K562 (cell line): ENCODE results near the gene DLGAP1. TPM values are rescaled to one million over a fixed set of nuclear protein-coding genes. Genes with fewer than 3 reads are reported as not detected.
A peak's percentile ranks its signal among the peaks of the same experiment; 100 is the strongest.

Experiments used
- ATAC-seq: fragments of 200-7000 bp; cut with Tn5 transposase; 3 replicates; pipeline ENCODE4 v1.9.1; 2020; ENCODE audit warnings: moderate library complexity
- BruUV-seq: library from RNA; stranded (reverse); fragments of 400-500 nt; replicated peaks from 2 replicates; lab custom pipeline; 2021; lab: Mats Ljungman, UMichigan
- CTCF ChIA-PET: fragments of 300-600 bp; formaldehyde crosslinking; extraction: SDS; loops from one replicate; lab custom pipeline; 2021; ENCODE audit warnings: low intra/inter-chr PET ratio; lab: Yijun Ruan, JAX
- POLR2A ChIA-PET: fragments of 300-600, 350-650 bp; sonication (Branson Sonifier 250); formaldehyde crosslinking; extraction: SDS; loops from one replicate; lab custom pipeline; 2021; ENCODE audit warnings: antibody characterized with exemption, inconsistent platforms; lab: Yijun Ruan, JAX
- DNase-seq, 4 experiments: peaks; one replicate each; pipeline versions ENCODE4 v3.0.0 to v3.0.0-alpha.2; 2011 to 2018; ENCODE audit warnings: low spot score in 3 of 4, mixed read lengths in 3 of 4; ENCODE audit errors: extremely low read depth in 1 of 4
- FAIRE-seq: peaks from 2 replicates; lab custom pipeline; 2011; peaks lifted over from hg19 to GRCh38; lab: Jason Lieb, UNC
- H2AFZ ChIP-seq: 2 replicates; pipeline ENCODE4 v1.6.0; 2011; ENCODE audit warnings: low read depth, low read length, control low read depth, inconsistent platforms
- H3K27ac ChIP-seq: fragments of 200-600 bp; 3 replicates; pipeline ENCODE4 v1.8.0; 2011; ENCODE audit warnings: low read depth, mild to moderate bottlenecking, control low read depth, inconsistent platforms, low read length, moderate library complexity, mixed read lengths; ENCODE audit errors: extremely low read depth
- H3K27me3 ChIP-seq, 2 experiments: fragments of 300-600 bp in 1 of 2; 2 replicates in 1 of 2; 3 replicates in 1 of 2; pipeline versions ENCODE4 v1.6.0 to v1.8.0; 2011; ENCODE audit warnings: inconsistent platforms in 2 of 2, low read length in 2 of 2, mild to moderate bottlenecking in 1 of 2, mixed read lengths in 1 of 2, moderate library complexity in 1 of 2; ENCODE audit not compliant: control insufficient read depth in 2 of 2, insufficient read depth in 2 of 2
- H3K36me3 ChIP-seq: fragments of 300-600 bp; 3 replicates; pipeline ENCODE4 v1.8.0; 2011; ENCODE audit warnings: mild to moderate bottlenecking, low read length, inconsistent platforms; ENCODE audit not compliant: control insufficient read depth, insufficient read depth
- H3K4me1 ChIP-seq, 2 experiments: fragments of 200-600 bp in 1 of 2; replicated peaks in 1 of 2; 2 replicates in 1 of 2; 3 replicates in 1 of 2; pipeline versions ENCODE4 v1.5.1 to v1.8.0; 2011; ENCODE audit warnings: inconsistent platforms in 2 of 2, low read length in 2 of 2, mild to moderate bottlenecking in 1 of 2, mixed read lengths in 1 of 2, moderate library complexity in 1 of 2; ENCODE audit not compliant: control insufficient read depth in 2 of 2, insufficient read depth in 2 of 2
- H3K4me2 ChIP-seq: 2 replicates; pipeline ENCODE4 v1.6.1; 2011; ENCODE audit warnings: low read length, control low read depth, inconsistent platforms, mixed read lengths; ENCODE audit not compliant: insufficient read depth
- H3K4me3 ChIP-seq: fragments of 200-600 bp; sonication (generic), shearing (Covaris generic); 2 replicates; pipeline ENCODE4 v1.5.1; 2016; ENCODE audit warnings: control low read depth, inconsistent platforms
- H3K79me2 ChIP-seq: fragments of 200-600 bp; 3 replicates; pipeline ENCODE4 v1.8.0; 2011; ENCODE audit warnings: low read length, inconsistent platforms; ENCODE audit not compliant: control insufficient read depth, insufficient read depth
- H3K9ac ChIP-seq, 2 experiments: 2 replicates each; pipeline versions ENCODE4 v1.6.0 to v1.6.1; 2011; ENCODE audit warnings: low read depth in 2 of 2, low read length in 2 of 2, control low read depth in 1 of 2, inconsistent platforms in 1 of 2, mild to moderate bottlenecking in 1 of 2, mixed read lengths in 1 of 2; ENCODE audit not compliant: insufficient read depth in 1 of 2
- H3K9me1 ChIP-seq: one replicate; pipeline ENCODE4 v1.6.0; 2011; ENCODE audit warnings: inconsistent platforms, mild to moderate bottlenecking, low read length, moderate library complexity; ENCODE audit not compliant: control insufficient read depth, insufficient read depth
- H3K9me3 ChIP-seq: replicated peaks from 2 replicates; pipeline ENCODE4 v1.5.1; 2011; ENCODE audit warnings: low read depth, low read length, inconsistent platforms; ENCODE audit not compliant: control insufficient read depth, insufficient read depth
- H4K20me1 ChIP-seq: replicated peaks from 2 replicates; pipeline ENCODE4 v1.6.1; 2011; ENCODE audit warnings: low read length, inconsistent platforms, mixed read lengths; ENCODE audit not compliant: control insufficient read depth, insufficient read depth
- MAZ ChIP-seq, 2 experiments: fragments of 450-650 bp in 1 of 2; sonication (generic) in 1 of 2; formaldehyde crosslinking; IDR thresholded peaks in 1 of 2; conservative IDR thresholded peaks in 1 of 2; 2 replicates each; pipeline versions ENCODE4 v1.4.0 to v1.5.0; 2020; ENCODE audit warnings: mild to moderate bottlenecking in 1 of 2, missing genetic modification reagents in 1 of 2
- POLR2AphosphoS2 ChIP-seq: IDR thresholded peaks from 2 replicates; pipeline ENCODE4 v1.6.1; 2012; ENCODE audit warnings: low read length, improper control_type of control experiment
- SMC3 ChIP-seq: conservative IDR thresholded peaks from 2 replicates; pipeline ENCODE4 v1.6.1; 2011; ENCODE audit warnings: low read depth, low read length, improper control_type of control experiment; ENCODE audit not compliant: insufficient read depth
- ZNF444 ChIP-seq: fragments of 250-450 bp; sonication (Bioruptor Pico); IDR thresholded peaks from 2 replicates; pipeline ENCODE4 v1.4.0; 2020; ENCODE audit warnings: mild to moderate bottlenecking, moderate library complexity
- ZNF511 ChIP-seq: sonication (generic); formaldehyde crosslinking; IDR thresholded peaks from 2 replicates; pipeline ENCODE4 v1.8.0; 2022; ENCODE audit warnings: mild to moderate bottlenecking, missing genetic modification reagents
- ZNF592 ChIP-seq: fragments of 450-650 bp; IDR thresholded peaks from 2 replicates; pipeline ENCODE4 v1.6.1; 2017; ENCODE audit warnings: antibody characterized with exemption, mild to moderate bottlenecking
- WGBS: fragments of 100-300 bp; shearing (Covaris generic); methylation state at CpG from one replicate; pipeline ENCODE4 v1.1.6; 2016; ENCODE audit warnings: low coverage, mixed read lengths; ENCODE audit not compliant: insufficient coverage; ENCODE audit errors: missing lambda C conversion rate; 5-methylcytosine and 5-hydroxymethylcytosine counted together
- in situ Hi-C: fragments of 300-500 bp; cut with MboI; formaldehyde crosslinking; loops from 4 replicates; pipeline ENCODE4 v1.15.0; 2018; ENCODE audit warnings: inconsistent platforms, mixed read lengths
- intact Hi-C: fragments of 100-400 bp; cut with micrococcal nuclease; formaldehyde crosslinking; loops from 2 replicates; pipeline ENCODE4 v1.14.2; 2022
- polyA plus RNA-seq, 8 experiments: library from polyadenylated mRNA; depleted of rRNA in 4 of 8; stranded (reverse) in 5 of 8; unstranded in 3 of 8; fragments of >200 nt; fragmentation: Nextera tagmentation in 2 of 8; fragmentation: Illumina TruSeq in 1 of 8; extraction: Ambion mirVana in 2 of 8; extraction: Trizol in 1 of 8; gene quantifications; 2 replicates each; pipeline versions ENCODE4 v1.2.1 to v1.2.3, GENCODE V29; 2011 to 2014; ENCODE audit warnings: inconsistent platforms in 1 of 8, missing spikeins in 1 of 8
- total RNA-seq, 7 experiments: library from RNA; depleted of rRNA in 6 of 7; stranded (reverse); fragments of >200 nt in 6 of 7; fragmentation: Illumina TruSeq in 2 of 7; extraction: Trizol in 2 of 7; gene quantifications; 2 replicates each; pipeline versions ENCODE4 v1.2.1 to v1.2.3, GENCODE V29; 2011 to 2021; ENCODE audit warnings: low replicate concordance in 1 of 7

Gene DLGAP1
- total and polyA plus RNA-seq, 9 of the 15 experiments (the other 6 are each of a cell fraction or from before 2014, with no cell fraction given), result 0.04 to 0.22 (median 0.08) TPM

GRCh38 chr18:3998698-3999333, 456.3 kb downstream of the DLGAP1 start:
- H3K4me2 ChIP-seq, result no peak overlapping the region
- in situ Hi-C loops, result loop anchor here (25.0 kb wide), 1 partner anchor 1062 kb away; no protein-coding TSS in a partner anchor
- no peaks in the 10 kb centered on the region for H3K9me1 ChIP-seq
- H4K20me1 ChIP-seq, result no peaks in the 10 kb centered on the region
- BruUV-seq, result no TSS peak
- ChIA-PET POLR2A (no interaction called here), CTCF (interaction anchor here (0.6 to 2.0 kb wide), 6 partner anchors 13 to 1096 kb away, joined by 3 to 10 read pairs (median 4); no protein-coding TSS in a partner anchor)
- no peak overlapping the region for H2AFZ ChIP-seq
- WGBS, result 1% methylated on average over 4 of the region's 4 CpGs
- intact Hi-C loops, result loop anchor here (1.0 to 5.0 kb wide), 4 partner anchors 132 to 717 kb away; no protein-coding TSS in a partner anchor
- no peaks in the 10 kb centered on the region for H3K9me3 ChIP-seq
- no peak overlapping the region for H3K27ac ChIP-seq
- peak; percentile 77 for FAIRE-seq
- ATAC-seq, result peak; percentile 78
- H3K79me2 ChIP-seq, result no peaks in the 10 kb centered on the region
- no peak overlapping the region for H3K4me3 ChIP-seq
- peak; percentile 20 to 60 (median 26) for DNase-seq
- peaks cover 0 to 5% of the 10 kb centered on the region in 2 experiments; a peak in 1 of 5 replicates for H3K27me3 ChIP-seq
- no peak overlapping the region for H3K9ac ChIP-seq
- H3K36me3 ChIP-seq, result no peaks in the 10 kb centered on the region
- H3K4me1 ChIP-seq, result no peaks in the 10 kb centered on the region
- peak; percentile 60 for TF ChIP-seq SMC3
- no peak for TF ChIP-seq POLR2AphosphoS2
- no peak for TF ChIP-seq ZNF592
- TF ChIP-seq ZNF511 (CRISPR knock-in tag), result no peak
- no peak for TF ChIP-seq ZNF444 (CRISPR knock-in tag)
- TF ChIP-seq MAZ (CRISPR knock-in tag; conservative IDR thresholded peaks at IDR 0.05 in 1 of 2, IDR thresholded peaks at IDR 0.05 in 1 of 2), result 0 out of 4 replicates have a peak, but pooled peaks of 1 of the 2 experiments have one; percentile 28
